Measurements from ENCODE around the gene BAZ1B.
"Not testable (repeated sequence)": the region's sequence is repeated elsewhere in the genome, so short reads cannot be mapped to it uniquely, and the experiment has no call there.

DNA sequence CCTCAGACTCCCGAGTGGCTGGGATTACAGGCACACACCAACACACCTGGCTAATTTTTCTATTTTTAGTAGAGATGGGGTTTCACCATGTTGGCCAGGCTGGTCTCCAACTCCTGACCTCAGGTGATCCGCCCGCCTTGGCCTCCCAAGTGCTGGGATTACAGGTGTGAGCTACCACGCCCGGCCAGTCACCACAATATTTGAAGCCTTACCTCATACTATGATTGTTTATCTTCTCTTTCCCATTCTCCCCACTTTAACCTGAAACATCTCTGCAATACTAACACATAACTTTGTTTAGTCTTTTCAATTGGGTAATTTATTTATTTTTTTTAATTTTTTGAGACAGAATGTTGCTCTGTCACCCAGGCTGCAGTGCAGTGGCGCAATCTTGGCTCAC is 55.0 kb downstream of the BAZ1B start:
- TF ChIP-seq, protein P1, sequence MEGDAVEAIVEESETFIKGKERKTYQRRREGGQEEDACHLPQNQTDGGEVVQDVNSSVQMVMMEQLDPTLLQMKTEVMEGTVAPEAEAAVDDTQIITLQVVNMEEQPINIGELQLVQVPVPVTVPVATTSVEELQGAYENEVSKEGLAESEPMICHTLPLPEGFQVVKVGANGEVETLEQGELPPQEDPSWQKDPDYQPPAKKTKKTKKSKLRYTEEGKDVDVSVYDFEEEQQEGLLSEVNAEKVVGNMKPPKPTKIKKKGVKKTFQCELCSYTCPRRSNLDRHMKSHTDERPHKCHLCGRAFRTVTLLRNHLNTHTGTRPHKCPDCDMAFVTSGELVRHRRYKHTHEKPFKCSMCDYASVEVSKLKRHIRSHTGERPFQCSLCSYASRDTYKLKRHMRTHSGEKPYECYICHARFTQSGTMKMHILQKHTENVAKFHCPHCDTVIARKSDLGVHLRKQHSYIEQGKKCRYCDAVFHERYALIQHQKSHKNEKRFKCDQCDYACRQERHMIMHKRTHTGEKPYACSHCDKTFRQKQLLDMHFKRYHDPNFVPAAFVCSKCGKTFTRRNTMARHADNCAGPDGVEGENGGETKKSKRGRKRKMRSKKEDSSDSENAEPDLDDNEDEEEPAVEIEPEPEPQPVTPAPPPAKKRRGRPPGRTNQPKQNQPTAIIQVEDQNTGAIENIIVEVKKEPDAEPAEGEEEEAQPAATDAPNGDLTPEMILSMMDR (IDR thresholded peaks at IDR 0.05), result not testable (repeated sequence)
- TF ChIP-seq POLR2A (IDR thresholded peaks at IDR 0.05), result not testable (repeated sequence)

All from esophagus squamous epithelium (tissue), 4 donors.